ENCODE data around the gene BBS2.

The BBS2 gene

DNA sequence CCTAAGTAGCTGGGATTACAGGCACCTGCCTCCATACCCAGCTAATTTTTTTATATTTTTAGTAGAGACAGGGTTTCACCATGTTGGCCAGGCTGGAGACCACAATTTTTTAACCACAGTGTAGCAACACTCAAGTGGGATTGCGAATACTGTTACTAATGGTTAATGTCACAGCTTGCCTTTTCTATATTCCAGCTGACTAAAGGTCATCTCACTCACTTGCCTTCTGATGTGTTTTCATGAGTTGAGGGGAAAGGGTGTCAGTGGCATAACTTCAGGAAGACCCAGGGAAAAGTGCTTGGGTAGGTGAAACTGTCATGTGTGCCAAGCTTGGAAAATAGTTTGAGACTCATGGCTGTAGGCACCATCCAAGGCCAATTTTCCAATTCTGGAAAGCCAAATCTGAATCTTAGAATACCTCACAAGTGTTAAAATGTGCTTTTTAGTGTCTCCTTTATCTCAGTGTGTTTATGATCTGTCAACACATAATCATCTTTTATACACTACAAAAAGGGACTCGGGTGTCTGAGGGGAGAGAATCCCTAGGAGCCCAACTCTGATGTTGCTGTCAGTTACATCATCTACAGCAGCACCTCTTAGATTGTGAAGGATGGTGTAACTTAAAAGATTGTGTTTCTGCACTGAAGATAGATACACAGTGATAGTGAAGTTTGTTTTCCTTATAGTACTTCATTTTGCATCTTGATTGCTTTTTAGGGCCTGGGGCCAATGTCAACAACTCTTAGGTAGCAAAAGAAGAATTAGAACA, 41.4 kb downstream of the BBS2 start:
- TF ChIP-seq, protein P1, sequence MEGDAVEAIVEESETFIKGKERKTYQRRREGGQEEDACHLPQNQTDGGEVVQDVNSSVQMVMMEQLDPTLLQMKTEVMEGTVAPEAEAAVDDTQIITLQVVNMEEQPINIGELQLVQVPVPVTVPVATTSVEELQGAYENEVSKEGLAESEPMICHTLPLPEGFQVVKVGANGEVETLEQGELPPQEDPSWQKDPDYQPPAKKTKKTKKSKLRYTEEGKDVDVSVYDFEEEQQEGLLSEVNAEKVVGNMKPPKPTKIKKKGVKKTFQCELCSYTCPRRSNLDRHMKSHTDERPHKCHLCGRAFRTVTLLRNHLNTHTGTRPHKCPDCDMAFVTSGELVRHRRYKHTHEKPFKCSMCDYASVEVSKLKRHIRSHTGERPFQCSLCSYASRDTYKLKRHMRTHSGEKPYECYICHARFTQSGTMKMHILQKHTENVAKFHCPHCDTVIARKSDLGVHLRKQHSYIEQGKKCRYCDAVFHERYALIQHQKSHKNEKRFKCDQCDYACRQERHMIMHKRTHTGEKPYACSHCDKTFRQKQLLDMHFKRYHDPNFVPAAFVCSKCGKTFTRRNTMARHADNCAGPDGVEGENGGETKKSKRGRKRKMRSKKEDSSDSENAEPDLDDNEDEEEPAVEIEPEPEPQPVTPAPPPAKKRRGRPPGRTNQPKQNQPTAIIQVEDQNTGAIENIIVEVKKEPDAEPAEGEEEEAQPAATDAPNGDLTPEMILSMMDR (IDR thresholded peaks at IDR 0.05), result no peak
- H3K27ac ChIP-seq, result no peak overlapping the region
- no peak overlapping the region for H3K4me3 ChIP-seq
- no peak for DNase-seq (ENCODE audit: low spot score)

DNA sequence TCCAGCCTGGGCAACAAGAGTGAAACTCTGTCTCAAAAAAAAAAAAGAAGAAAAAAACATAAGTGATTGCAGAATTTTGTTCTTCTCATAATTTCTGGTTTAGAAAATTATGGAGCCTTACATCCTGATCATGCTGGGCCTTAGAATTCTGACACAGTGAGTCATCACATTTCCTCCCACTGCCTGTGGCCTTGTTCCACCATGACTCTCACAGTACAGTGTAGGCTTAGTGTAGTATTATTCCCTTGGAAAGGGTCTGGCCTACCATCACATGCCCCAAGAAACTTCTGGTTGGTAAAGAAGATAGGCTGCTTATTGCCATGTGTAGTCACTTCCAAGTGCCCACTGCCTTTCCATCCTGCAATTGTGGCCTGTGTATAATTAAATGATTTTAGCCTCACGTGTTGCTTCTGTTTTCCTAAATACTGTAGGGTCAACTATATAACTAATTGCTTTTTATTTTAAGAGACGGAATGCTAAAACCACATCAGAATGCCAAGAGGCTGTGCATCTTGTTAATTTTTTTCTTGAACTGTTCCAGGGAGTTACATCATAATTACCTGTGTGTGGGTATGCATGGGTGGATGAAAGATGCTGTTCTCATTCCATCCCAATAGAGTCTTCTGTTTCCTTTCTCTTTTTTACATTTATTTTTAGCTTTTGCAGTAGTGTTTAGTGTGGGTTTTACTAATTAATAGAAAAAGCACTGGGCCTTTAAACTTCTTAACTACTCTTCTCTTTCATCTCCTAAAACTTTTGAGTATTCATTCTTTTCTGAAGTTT, 42.5 kb downstream of the BBS2 start:
- TF ChIP-seq, protein P1 (IDR thresholded peaks at IDR 0.05), result no peak
- no peak for DNase-seq (ENCODE audit: low spot score)
- Histone ChIP-seq H3K4me3 (no peak overlapping the region), H3K27ac (peak overlapping the region in 1 of 2 donors; percentile 22)

DNA sequence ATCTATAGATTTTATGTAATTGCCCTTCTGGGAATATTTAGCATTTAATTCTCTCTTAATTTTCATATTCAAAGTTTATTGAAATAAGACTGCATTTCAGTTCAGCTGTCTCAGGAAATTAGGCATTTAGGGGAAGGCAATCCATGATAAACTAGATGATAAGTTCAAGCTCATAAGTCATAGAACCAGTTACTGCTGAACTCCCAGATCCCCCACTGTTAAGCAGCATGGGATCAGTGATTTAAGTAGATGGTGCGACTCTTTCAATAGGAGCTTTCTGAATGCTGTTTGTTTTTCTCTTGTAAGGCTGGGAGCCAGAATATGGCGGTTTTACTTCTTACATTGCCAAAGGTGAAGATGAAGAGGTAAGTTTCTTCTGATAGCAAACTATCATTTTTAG, 44.6 kb downstream of the BBS2 start:
- no peak for DNase-seq (ENCODE audit: low spot score)
- H3K4me3 ChIP-seq, result no peak overlapping the region
- TF ChIP-seq, protein P1 (IDR thresholded peaks at IDR 0.05), result no peak
- H3K27ac ChIP-seq, result no peak overlapping the region

DNA sequence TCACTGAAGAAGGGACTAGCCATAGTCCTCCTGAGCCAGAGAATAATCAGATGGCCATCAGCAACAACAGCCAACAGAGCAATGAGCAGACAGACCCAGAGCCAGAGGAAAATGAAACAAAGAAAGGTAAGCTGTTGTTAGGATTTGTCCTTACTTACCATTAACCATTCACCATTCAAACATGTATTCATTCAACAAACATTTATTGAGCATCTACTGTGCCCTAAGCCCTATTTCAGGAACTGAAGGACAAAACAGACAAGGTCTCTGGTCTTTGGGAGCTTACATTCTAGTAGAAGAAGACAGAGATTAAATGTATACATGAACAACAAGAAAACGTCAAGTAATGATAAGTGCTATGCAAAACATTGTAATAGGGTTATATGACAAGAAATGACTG, 49.2 kb downstream of the BBS2 start:
- no peak overlapping the region for H3K4me3 ChIP-seq
- no peak for DNase-seq (ENCODE audit: low spot score)
- TF ChIP-seq, protein P1 (IDR thresholded peaks at IDR 0.05), result no peak
- H3K27ac ChIP-seq, result no peak overlapping the region

DNA sequence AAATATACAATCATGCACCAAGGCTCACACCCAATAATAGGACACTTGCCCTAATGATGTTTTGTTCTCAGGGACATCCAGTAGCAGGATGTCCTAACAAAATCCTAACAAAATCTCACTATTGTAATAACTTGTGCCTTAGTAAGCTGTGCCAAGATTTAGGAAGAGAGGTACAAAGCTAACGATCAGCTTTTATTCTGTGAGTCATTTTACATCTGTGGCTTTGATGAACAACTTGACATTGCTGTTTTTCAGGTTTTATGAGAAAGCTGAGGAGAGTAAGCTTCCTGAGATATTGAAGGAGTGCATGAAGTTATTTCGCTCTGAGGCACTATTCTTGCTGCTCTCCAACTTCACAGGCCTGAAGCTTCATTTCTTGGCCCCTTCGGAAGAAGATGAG, 49.6 kb downstream of the BBS2 start:
- DNase-seq (ENCODE audit: low spot score), result no peak
- no peak overlapping the region for H3K4me3 ChIP-seq
- TF ChIP-seq, protein P1 (IDR thresholded peaks at IDR 0.05), result no peak

DNA sequence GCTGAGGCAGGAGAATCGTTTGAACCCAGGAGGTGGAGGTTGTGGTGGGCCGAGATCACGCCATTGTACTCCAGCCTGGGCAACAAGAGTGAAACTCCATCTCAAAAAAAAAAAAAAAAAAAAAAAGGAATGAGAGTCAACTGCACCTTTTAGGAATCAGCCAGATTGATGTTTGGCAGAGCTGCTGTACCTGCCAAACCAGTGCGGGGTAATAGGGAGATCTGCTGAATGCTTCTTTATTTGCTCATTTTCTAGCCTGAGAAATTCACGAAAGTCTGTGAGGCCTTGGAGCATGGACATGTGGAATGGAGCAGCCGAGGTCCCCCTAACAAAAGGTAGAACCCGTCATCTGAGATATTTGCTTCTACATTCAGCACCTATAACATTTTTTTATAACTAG, 50.1 kb downstream of the BBS2 start:
- H3K4me3 ChIP-seq, result no peak overlapping the region
- no peak for DNase-seq (ENCODE audit: low spot score)
- TF ChIP-seq, protein P1 (IDR thresholded peaks at IDR 0.05), result no peak
- H3K27ac ChIP-seq, result no peak overlapping the region

More for the DNA sequence above, 49.6 kb downstream of the BBS2 start:
- no peak overlapping the region for H3K27ac ChIP-seq

Measured in coronary artery (tissue), 2 donors.